ENCODE measurements around the gene DNAJC9.
"Not testable (repeated sequence)": the region's sequence is repeated elsewhere in the genome, so short reads cannot be mapped to it uniquely, and the experiment has no call there.

The DNAJC9 gene

GRCh38 chr10:73246646-73247508, at the start of gene DNAJC9:
Gene DNAJC9, minus strand, starts transcription at chr10:73247255. Its CDS starts 66 bp downstream, at chr10:73247189.
- DNase-seq = peak; percentile 98 to 99

DNA sequence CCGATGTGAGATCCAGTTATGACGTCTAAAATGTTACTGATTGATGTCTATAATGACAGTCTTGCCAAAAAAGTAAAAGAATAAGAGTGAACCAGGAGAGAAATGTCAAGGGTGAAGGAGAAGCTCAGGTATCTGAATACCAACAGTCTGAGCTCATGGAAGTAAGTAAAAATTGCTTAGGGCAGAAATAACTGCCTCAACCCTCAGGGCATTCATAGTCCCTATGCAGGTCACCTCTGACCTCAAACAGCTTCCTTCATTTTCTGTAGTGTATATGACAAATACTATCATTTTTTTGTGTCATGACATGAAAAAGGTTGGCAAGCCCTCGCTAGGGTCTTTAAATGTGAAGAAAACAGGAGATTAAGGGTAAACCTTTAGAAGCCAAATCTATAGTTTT, 46.4 kb upstream of the DNAJC9 start:
- DNase-seq = no peak

- no peak for DNase-seq
These were observed 42.9 kb upstream of the DNAJC9 start for GRCh38 chr10:73289958-73290357.

- DNase-seq = no peak
These were observed 40.4 kb upstream of the DNAJC9 start for GRCh38 chr10:73287441-73287840.

DNA sequence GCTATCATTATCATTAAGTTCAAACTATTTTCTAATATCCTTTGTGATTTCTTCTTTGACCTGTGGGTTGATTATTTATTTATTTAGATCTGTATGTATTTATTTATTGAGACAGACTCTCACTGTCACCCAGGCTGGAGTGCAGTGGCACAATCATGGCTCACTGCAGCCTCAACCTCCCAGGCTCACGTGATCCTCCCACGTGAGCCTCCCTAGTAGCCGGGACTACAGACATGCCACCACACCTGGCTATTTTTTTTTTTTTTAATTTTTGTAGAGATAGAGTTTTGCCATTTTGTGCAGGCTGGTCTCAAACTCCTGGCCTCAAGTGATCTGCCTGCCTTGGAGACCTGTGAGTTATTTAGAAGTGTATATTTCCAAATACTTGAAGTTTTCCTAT, 34.0 kb upstream of the DNAJC9 start:
- DNase-seq = no peak

- DNase-seq = no peak
These were observed 17.4 kb upstream of the DNAJC9 start for GRCh38 chr10:73264423-73264822.

- DNase-seq = no peak
These were observed 16.8 kb upstream of the DNAJC9 start for GRCh38 chr10:73263693-73264347.

DNA sequence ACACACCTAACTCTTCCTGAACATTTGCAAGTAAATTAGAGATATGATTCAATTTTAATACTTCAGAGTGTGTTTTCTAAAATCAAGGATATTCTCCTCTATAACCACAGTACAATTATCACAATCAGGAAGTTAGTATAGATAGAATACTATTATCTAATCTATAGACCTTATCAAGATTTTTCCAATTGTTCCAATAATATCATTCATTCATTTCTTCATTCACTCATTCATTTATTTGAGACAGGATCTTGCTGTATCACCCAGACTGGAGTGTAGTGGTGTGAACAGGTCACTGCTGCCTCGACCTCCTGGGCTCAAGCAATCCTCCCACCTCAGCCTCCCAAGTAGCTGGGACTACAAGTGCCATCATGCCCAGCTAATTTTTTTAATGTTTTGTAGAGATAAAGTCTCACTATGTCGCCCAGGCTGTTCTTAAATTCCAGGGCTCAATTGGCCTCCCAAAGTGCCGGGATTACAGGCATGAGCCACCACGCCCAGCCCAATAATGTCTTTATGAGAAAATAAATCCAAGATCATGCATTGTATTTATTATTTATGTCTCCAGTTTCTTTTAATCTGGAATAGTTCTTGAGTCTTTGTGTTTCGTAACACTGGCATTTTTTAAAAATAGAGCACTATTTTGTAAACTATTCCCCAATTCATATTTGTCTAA, 16.0 kb upstream of the DNAJC9 start:
- DNase-seq = no peak

DNA sequence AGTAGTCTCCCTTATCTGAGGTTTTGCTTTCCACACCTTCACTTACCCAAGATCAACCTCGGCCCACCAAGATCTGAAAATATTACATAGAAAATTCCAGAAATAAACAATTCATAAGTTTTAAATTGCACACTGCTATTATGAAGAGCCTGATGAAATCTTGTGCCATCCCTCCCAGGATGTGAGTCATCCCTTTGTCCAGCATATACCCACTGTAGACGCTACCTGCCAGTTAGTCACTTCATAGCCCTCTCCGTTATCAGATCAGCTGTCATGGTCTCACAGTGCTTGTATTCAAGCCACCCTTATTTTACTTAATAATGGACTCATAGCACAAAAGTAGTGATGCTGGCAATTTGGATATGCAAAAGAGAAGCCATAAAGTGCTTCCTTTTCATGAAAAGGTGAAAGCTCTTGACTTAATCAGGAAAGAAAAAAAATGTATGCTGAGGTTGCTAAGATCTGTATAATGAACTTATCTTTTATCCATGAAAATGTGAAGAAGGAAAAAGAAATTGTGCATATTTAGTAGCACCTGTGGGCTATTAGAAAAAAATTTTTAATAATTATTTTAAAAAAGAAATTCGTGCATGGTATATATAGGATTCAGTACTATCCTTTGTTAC, 15.2 kb upstream of the DNAJC9 start:
- DNase-seq = no peak

GRCh38 chr10:73261362-73261995, 14.4 kb upstream of the DNAJC9 start:
- DNase-seq = no peak

GRCh38 chr10:73258612-73259011, 11.6 kb upstream of the DNAJC9 start:
- not testable (repeated sequence) for DNase-seq

- DNase-seq = no peak
These were observed 6.1 kb upstream of the DNAJC9 start for GRCh38 chr10:73253225-73253555.

DNA sequence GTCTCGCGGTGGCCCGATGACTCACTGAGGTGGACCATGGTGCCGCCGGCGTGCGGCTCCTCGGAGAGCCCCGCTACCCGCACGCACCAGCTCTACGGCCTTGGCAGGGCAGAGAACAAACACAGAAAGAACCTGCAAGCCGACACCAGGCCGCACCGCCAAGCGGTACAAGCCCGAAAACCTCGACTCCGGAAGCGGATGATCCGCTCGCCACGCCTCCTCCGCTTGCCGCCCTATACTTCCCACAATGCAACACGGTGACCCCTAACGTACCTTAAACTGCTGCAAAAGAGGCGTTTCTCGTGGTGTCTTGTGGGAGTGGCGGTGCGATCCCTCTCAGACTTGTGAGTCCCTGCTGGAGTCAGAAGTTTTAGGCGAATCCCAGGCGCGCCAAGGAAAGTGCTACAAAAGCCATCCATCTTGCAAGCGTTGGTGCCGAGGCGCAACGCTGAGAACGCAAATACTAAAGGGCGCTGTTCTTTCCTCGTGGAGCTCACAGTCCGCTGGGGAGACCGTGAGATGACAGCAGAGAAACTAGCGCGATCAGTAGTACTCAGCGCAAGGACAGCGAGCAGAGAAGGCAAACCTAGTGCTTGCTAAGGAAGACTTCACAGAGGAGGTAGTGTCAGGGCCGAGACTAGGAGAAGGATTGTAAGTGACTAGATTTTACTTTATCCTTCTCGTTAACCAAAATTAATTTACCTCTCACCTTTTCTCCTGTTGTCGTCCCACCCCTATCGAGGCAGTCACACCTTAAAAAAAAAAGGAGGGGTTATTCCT, 5.6 kb upstream of the DNAJC9 start, which contains the start of gene MRPS16:
Gene MRPS16 (minus strand): TSS at position 200 of the 780 bp plus-strand sequence. CDS start 162 bp downstream, at position 38.
- DNase-seq = peak; percentile 91 to 92

- peak; percentile 11 to 21 for DNase-seq
These were observed 4.8 kb upstream of the DNAJC9 start for GRCh38 chr10:73251683-73252444.

GRCh38 chr10:73248259-73248724, 1.2 kb upstream of the DNAJC9 start:
- DNase-seq = no peak

DNA sequence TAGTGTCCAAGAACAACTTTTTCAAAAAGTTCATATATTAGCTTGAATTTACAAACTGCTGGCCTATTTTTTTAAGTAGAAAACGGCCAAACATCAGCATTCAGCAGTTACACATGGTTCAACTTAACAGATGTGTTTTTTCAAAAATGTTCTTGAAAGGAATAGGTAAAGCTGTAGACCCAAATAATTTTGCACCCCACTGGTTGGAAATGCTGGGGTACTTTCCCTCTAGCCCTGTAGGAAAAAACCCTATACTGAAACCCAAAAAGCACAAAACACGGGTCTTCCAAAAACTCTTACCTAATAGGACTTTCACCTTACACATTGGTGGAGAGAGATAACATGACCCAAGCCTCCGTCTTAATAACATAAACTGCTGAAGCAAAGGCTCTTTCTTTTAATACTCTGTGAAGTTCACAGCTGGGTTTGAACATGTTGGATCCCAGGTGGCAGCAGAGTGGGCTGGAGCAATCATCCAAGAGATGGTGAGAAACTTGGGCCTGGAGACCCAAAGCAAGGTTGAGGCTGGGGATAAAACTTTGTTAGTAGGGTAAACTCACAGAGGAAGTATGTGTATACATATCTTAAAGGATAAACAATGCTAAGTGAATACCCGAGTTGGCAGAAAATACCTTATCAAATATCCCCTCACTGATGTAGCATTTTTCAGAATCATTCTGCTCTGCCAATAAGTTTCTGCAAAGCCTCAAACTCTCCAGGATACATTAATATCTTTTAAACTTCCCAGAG, 629 bp upstream of the DNAJC9 start:
- DNase-seq = no peak

DNA sequence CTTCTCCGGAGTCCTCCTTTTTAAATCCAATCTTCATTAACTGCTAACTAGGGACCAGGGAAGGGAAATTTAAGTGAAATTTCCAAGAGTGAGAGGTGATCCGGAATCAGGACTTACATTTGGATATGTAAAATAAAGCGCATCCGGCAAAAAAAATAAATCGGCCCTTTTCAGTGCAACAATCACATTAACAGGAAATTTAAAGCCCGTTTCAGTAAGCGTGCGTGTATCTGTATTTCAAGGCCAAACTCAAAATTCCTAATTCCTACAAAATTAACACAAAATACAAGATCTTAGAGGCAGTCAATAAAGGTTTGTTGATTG, 771 bp downstream of the DNAJC9 start:
- no peak for DNase-seq

- no peak for DNase-seq
These were observed 2.1 kb downstream of the DNAJC9 start for GRCh38 chr10:73244866-73245477.

- DNase-seq = no peak
These were observed 7.1 kb downstream of the DNAJC9 start for GRCh38 chr10:73239908-73240307.
